ENCODE data around the gene TRIM42.

TRIM42 gene

GRCh38 chr3:140677764-140678163 lies at the start of gene TRIM42:
Gene TRIM42 (plus strand): TSS chr3:140678064. CDS start chr3:140678230, 166 bp downstream.
- DNase-seq, result no peak

- DNase-seq, result no peak
Measured at GRCh38 chr3:140628606-140629005, 49.3 kb upstream of the TRIM42 start.

- DNase-seq, result no peak
Measured at GRCh38 chr3:140629357-140630137, 48.3 kb upstream of the TRIM42 start.

GRCh38 chr3:140630366-140630765 lies 47.5 kb upstream of the TRIM42 start:
- no peak for DNase-seq

- DNase-seq, result no peak
Measured at GRCh38 chr3:140630866-140631265, 47.0 kb upstream of the TRIM42 start.

- no peak for DNase-seq
Measured at GRCh38 chr3:140635276-140635675, 42.6 kb upstream of the TRIM42 start.

GRCh38 chr3:140636406-140637138 lies 41.3 kb upstream of the TRIM42 start:
- DNase-seq, result no peak

GRCh38 chr3:140651287-140651686 lies 26.6 kb upstream of the TRIM42 start:
- DNase-seq, result no peak

- no peak for DNase-seq
Measured at GRCh38 chr3:140655678-140656077, 22.2 kb upstream of the TRIM42 start.

- no peak for DNase-seq
Measured at GRCh38 chr3:140664111-140664510, 13.8 kb upstream of the TRIM42 start.

- no peak for DNase-seq
Measured at GRCh38 chr3:140682586-140682985, 4.7 kb downstream of the TRIM42 start.

- DNase-seq, result no peak
Measured at GRCh38 chr3:140686128-140686527, 8.3 kb downstream of the TRIM42 start.

- DNase-seq, result no peak
Measured at GRCh38 chr3:140686948-140687347, 9.1 kb downstream of the TRIM42 start.

GRCh38 chr3:140695361-140696061 lies 17.6 kb downstream of the TRIM42 start:
- no peak for DNase-seq

GRCh38 chr3:140699516-140700231 lies 21.8 kb downstream of the TRIM42 start:
- no peak for DNase-seq

- DNase-seq, result no peak
Measured at GRCh38 chr3:140702281-140702680, 24.4 kb downstream of the TRIM42 start.

GRCh38 chr3:140703496-140703895 lies 25.6 kb downstream of the TRIM42 start:
- DNase-seq, result no peak

GRCh38 chr3:140704733-140705132 lies 26.9 kb downstream of the TRIM42 start:
- no peak for DNase-seq

- DNase-seq, result no peak
Measured at GRCh38 chr3:140705954-140706353, 28.1 kb downstream of the TRIM42 start.

- DNase-seq, result no peak
Measured at GRCh38 chr3:140706360-140706759, 28.5 kb downstream of the TRIM42 start.

GRCh38 chr3:140708815-140709214 lies 31.0 kb downstream of the TRIM42 start:
- no peak for DNase-seq

- DNase-seq, result no peak
Measured at GRCh38 chr3:140709751-140710150, 31.9 kb downstream of the TRIM42 start.

Measured in activated CD8-positive, alpha-beta memory T cell treated with anti-CD3 and anti-CD28 coated beads, Interleukin-2, amount 50 U/mL, for 48 hours (primary cell).